AG10803 (cell line): ENCODE measurements around the gene CUBN.
A peak's percentile ranks its signal among the peaks of the same experiment; 100 is the strongest.

ENCODE experiments used
- DNase-seq: peaks from one replicate; pipeline ENCODE4 v3.0.0; 2010; ENCODE audit warnings: low read depth
- H3K4me3 ChIP-seq: 2 replicates; pipeline ENCODE4 v1.5.1; 2011; ENCODE audit warnings: mild to moderate bottlenecking, low read length, control low read depth
- CTCF ChIP-seq: conservative IDR thresholded peaks from 2 replicates; pipeline ENCODE4 v1.5.1; 2011; ENCODE audit warnings: mild to moderate bottlenecking, low read length, control low read depth, inconsistent platforms

CUBN gene

GRCh38 chr10:17003651-17004286, 125.8 kb downstream of the CUBN start:
- H3K4me3 ChIP-seq = no peak overlapping the region
- no peak for TF ChIP-seq CTCF
- DNase-seq = peak; percentile 68

- peak; percentile 97 for DNase-seq
- no peak for TF ChIP-seq CTCF
These were observed 126.5 kb downstream of the CUBN start for GRCh38 chr10:17003151-17003550.

GRCh38 chr10:17001961-17002749, 127.5 kb downstream of the CUBN start:
- peak; percentile 13; the same call in 1 of the 2 replicates for TF ChIP-seq CTCF
- DNase-seq = peak; percentile 99
- peak overlapping the region; percentile 26 for H3K4me3 ChIP-seq

More at GRCh38 chr10:17003151-17003550, 126.5 kb downstream of the CUBN start:
- no peak overlapping the region; the same call in 1 of the 2 replicates for H3K4me3 ChIP-seq

- DNase-seq = no peak
- no peak for TF ChIP-seq CTCF
- H3K4me3 ChIP-seq = no peak overlapping the region
These were observed 128.3 kb downstream of the CUBN start for GRCh38 chr10:17001297-17001744.

GRCh38 chr10:16999665-17000451, 129.8 kb downstream of the CUBN start:
- TF ChIP-seq CTCF = no peak
- DNase-seq = peak; percentile 51
- H3K4me3 ChIP-seq = no peak overlapping the region

- no peak overlapping the region for H3K4me3 ChIP-seq
- DNase-seq = peak; percentile 66
These were observed 133.1 kb downstream of the CUBN start for GRCh38 chr10:16996530-16996964.

More at GRCh38 chr10:16996530-16996964, 133.1 kb downstream of the CUBN start:
- no peak for TF ChIP-seq CTCF
